Spleen (tissue), 11 donors: ENCODE results near the gene GNAZ. TPM values are rescaled to one million over a fixed set of nuclear protein-coding genes. Genes with fewer than 3 reads are reported as not detected.
A peak's percentile ranks its signal among the peaks of the same experiment; 100 is the strongest.

Experiments used
- DNase-seq: peaks from one replicate; pipeline ENCODE4 v3.0.0-alpha.2; 2020
- H3K27ac ChIP-seq, 8 donors: fragments of 200-600 bp; sonication (generic) in 7 of 8; 1 replicate in 4 of 8; 2 replicates in 4 of 8; pipeline versions ENCODE4 v1.5.0 to v1.8.0; 2016 to 2021; ENCODE audit warnings: inconsistent platforms in 4 of 8, mild to moderate bottlenecking in 4 of 8, moderate library complexity in 1 of 8
- H3K27me3 ChIP-seq, 7 donors: fragments of 200-600 bp; sonication (generic) in 6 of 7; replicated peaks in 1 of 7; 1 replicate in 4 of 7; 2 replicates in 3 of 7; pipeline versions ENCODE4 v1.5.0 to v1.8.0; 2016 to 2021; ENCODE audit warnings: inconsistent platforms in 3 of 7, mild to moderate bottlenecking in 1 of 7
- H3K36me3 ChIP-seq, 6 donors: fragments of 200-600 bp; sonication (generic) in 5 of 6; 1 replicate in 4 of 6; 2 replicates in 2 of 6; pipeline versions ENCODE4 v1.5.0 to v1.8.0; 2016 to 2021; ENCODE audit warnings: inconsistent platforms in 2 of 6
- H3K4me1 ChIP-seq, 6 donors: fragments of 200-600 bp; sonication (generic) in 5 of 6; 1 replicate in 3 of 6; 2 replicates in 3 of 6; pipeline versions ENCODE4 v1.5.0 to v1.8.0; 2016 to 2021; ENCODE audit warnings: inconsistent platforms in 3 of 6
- H3K4me3 ChIP-seq, 8 donors: fragments of 200-600 bp; sonication (generic) in 7 of 8; 1 replicate in 4 of 8; 2 replicates in 4 of 8; pipeline versions ENCODE4 v1.5.0 to v1.8.0; 2016 to 2021; ENCODE audit warnings: inconsistent platforms in 4 of 8, mild to moderate bottlenecking in 4 of 8, moderate library complexity in 2 of 8
- H3K9me3 ChIP-seq, 8 donors: fragments of 200-600 bp; sonication (generic) in 7 of 8; 1 replicate in 4 of 8; 2 replicates in 4 of 8; pipeline versions ENCODE4 v1.5.0 to v1.8.0; 2016 to 2021; ENCODE audit warnings: inconsistent platforms in 4 of 8
- CTCF ChIP-seq, 11 experiments: fragments of 200-600 bp in 7 of 11; fragments of 450-650 bp in 4 of 11; sonication (generic) in 4 of 11; IDR thresholded peaks in 8 of 11; conservative IDR thresholded peaks in 3 of 11; 1 replicate in 7 of 11; 2 replicates in 4 of 11; pipeline versions ENCODE4 v1.4.0 to v1.8.0; 2016 to 2021; ENCODE audit warnings: antibody characterized with exemption in 11 of 11, inconsistent platforms in 4 of 11, mild to moderate bottlenecking in 1 of 11
- POLR2A ChIP-seq, 3 donors: fragments of 450-650 bp; IDR thresholded peaks; one replicate each; pipeline ENCODE4 v1.5.1; 2017; ENCODE audit warnings: antibody characterized with exemption in 3 of 3, mild to moderate bottlenecking in 1 of 3
- POLR2AphosphoS5 ChIP-seq, 3 donors: sonication (generic); formaldehyde crosslinking; IDR thresholded peaks; one replicate each; pipeline ENCODE4 v1.5.1; 2017; ENCODE audit warnings: antibody characterized with exemption in 3 of 3
- WGBS, 5 donors: extraction: QIAGEN DNeasy Blood & Tissue Kit in 3 of 5; methylation state at CpG; one replicate each; pipeline versions ENCODE4 v1.1.5 to v1.1.7; 2013 to 2018; 5-methylcytosine and 5-hydroxymethylcytosine counted together
- intact Hi-C: fragments of 100-400 bp; cut with DNase I; formaldehyde crosslinking; loops from one replicate; pipeline ENCODE4 v1.15.0; 2023; ENCODE audit warnings: low total_unique reads
- polyA plus RNA-seq, 3 donors: library from polyadenylated mRNA; stranded (reverse); fragments of 200-250 nt; gene quantifications; one replicate each; pipeline ENCODE4 v1.2.1, GENCODE V29; 2013
- total RNA-seq, 7 donors: library from RNA; depleted of rRNA in 3 of 7; stranded (reverse); fragments of >200 nt in 3 of 7; fragmentation: NEBNext Ultra II Directional in 4 of 7; extraction: Animal tissue kit (Norgen Biotek cat#: 25700) in 4 of 7; gene quantifications; one replicate each; pipeline versions ENCODE4 v1.1.0 to v1.2.1, GENCODE V29; 2016 to 2021
- donor health status: healthy with polysubstance abuse.
- donor health status: DM: no; HTN: no; CAD: no; lungs with moderate emphysema.
- donor health status: DM: no; HTN: no; CAD: no.
- donor health status: Bipolar disorder and iron deficiency.
- donor health status: healthy.
- donor health status: DM: no; HTN: no; CAD: no.
- donor health status: DM: yes; HTN: yes; CAD: no.

GNAZ gene
- total and polyA plus RNA-seq, 10 donors = 2.3 to 11.8 (median 6.8) TPM

DNA sequence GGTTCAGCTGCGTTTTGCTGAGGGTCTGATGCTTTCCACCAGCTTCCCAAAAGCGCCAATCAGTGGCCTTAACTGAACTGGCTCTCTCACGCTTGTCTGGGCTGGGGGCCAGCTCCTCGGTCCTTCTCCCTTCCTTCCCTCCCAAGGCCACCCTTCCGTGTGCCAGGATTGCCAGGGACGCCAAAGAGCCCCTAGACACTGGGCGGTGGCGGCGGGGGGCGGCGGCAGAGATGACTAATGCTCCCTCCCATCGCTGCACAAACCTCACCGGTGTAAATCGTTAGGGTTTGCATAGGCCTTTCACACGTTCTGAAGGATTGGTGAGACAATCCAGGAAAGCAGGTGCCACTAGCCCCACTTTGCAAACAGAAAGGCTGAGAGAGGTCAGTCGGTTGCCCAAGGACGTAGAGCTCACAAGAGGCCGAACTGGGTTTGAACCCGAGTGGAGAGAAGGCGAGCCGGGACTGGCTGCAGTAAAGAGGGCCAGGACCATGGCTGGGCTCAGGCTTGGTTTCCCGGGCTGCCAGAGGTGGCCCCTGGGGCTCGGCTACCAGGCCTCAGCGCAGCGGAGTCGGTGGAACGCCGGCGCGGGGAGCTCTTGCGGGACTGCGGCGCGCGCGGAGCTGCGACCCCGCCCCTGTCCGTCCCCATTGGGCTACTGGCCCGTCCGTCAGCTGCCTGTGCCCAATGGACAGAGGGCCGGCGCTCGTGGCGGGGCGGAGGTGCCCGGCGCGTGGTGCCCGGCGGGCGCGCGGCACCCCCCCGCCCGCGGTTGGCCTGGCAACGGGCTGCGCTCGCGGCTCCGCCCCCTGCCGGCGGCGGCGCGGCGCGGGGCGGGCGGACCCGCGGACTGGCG is 589 bp upstream of the GNAZ start:
- H3K27ac ChIP-seq = peak overlapping the region in 6 of 8 donors; percentile 47 to 65 (median 60)
- 3 to 10% (median 7%) methylated on average over 7 to 74 of the region's 74 CpGs for whole genome bisulfite sequencing, 5 donors
- DNase-seq = peak; percentile 94
- no peaks in the 10 kb centered on the region for H3K36me3 ChIP-seq
- intact Hi-C loops = no loop called here
- no peaks in the 10 kb centered on the region for H3K9me3 ChIP-seq
- TF ChIP-seq POLR2AphosphoS5 (IDR thresholded peaks at IDR 0.05) = peak in 2 of 3 donors; percentile 45 to 47
- TF ChIP-seq CTCF (IDR thresholded peaks at IDR 0.05 in 8 of 11, conservative IDR thresholded peaks at IDR 0.05 in 3 of 11) = no peak
- peaks cover 8 to 39% (median 21%) of the 10 kb centered on the region in 6 donors for H3K4me1 ChIP-seq
- H3K27me3 ChIP-seq = peaks cover 0 to 37% (median 4%) of the 10 kb centered on the region in 7 donors
- H3K4me3 ChIP-seq = peak overlapping the region; percentile 47 to 82 (median 58)

DNA sequence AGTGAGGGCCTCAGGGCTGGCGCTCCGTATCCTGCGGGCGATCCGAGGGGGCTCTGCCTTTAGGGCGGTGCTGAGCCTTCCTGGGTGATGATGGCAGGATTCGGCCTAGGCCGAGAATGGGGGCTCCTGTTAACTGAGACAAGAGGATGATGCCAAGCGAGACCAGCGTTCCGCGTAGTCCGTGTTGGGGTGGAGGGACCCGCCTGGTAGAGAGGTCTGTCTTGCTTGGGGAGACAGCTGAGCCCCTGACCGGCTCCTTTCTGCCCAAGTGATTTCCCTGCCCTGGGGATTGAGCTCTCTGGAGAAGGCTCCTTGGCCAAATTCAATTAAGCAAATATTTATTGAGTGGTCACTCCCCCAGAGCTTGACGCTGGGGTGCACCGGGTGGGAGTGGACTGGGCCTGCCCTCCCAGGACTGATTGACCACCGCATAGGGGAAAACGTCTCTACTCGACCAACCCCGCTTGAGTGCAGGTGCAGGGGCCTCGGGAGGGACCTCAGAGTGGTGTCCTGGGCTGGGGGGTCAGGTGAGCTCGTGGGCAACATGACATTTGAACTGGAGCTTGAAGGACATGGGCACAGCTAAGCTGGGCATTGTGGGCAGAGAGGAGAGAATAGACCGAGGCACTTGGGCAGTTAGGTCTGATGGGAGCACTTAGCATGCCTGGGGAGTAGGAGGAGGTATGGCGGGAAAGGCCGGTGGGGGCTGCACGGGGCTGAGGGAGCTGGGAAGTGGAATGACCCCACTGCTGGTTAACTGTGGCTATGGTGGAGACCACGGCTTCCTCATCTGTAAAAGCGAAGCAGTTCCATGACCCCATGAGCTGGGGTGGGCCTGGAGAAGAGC is 1.1 kb downstream of the GNAZ start:
- Histone ChIP-seq H3K4me3 (peak overlapping the region in 5 of 8 donors; percentile 55 to 82 (median 64)), H3K36me3 (no peaks in the 10 kb centered on the region), H3K9me3 (no peaks in the 10 kb centered on the region), H3K4me1 (peaks cover 8 to 54% (median 29%) of the 10 kb centered on the region in 6 donors), H3K27me3 (peaks cover 0 to 37% (median 4%) of the 10 kb centered on the region in 7 donors), H3K27ac (no peak overlapping the region)
- WGBS, 5 donors = 55 to 78% (median 61%) methylated on average over 21 to 29 of the region's 29 CpGs
- DNase-seq = peak; percentile 75
- intact Hi-C loops = no loop called here
- no peak for TF ChIP-seq POLR2AphosphoS5 (IDR thresholded peaks at IDR 0.05)
- TF ChIP-seq CTCF (IDR thresholded peaks at IDR 0.05 in 8 of 11, conservative IDR thresholded peaks at IDR 0.05 in 3 of 11) = no peak
- TF ChIP-seq POLR2A (IDR thresholded peaks at IDR 0.05) = no peak

GRCh38 chr22:23072077-23072910 is 2.0 kb downstream of the GNAZ start:
- DNase-seq = peak; percentile 69
- no peaks in the 10 kb centered on the region for H3K9me3 ChIP-seq
- H3K4me3 ChIP-seq = no peak overlapping the region
- WGBS, 5 donors = 87 to 95% (median 92%) methylated on average over 11 of the region's 11 CpGs
- H3K27ac ChIP-seq = no peak overlapping the region
- H3K4me1 ChIP-seq = peaks cover 8 to 60% (median 34%) of the 10 kb centered on the region in 6 donors
- intact Hi-C loops = no loop called here
- TF ChIP-seq CTCF (IDR thresholded peaks at IDR 0.05 in 8 of 11, conservative IDR thresholded peaks at IDR 0.05 in 3 of 11) (no peak), POLR2AphosphoS5 (IDR thresholded peaks at IDR 0.05) (no peak)
- H3K36me3 ChIP-seq = no peaks in the 10 kb centered on the region
- peaks cover 0 to 37% (median 4%) of the 10 kb centered on the region in 7 donors for H3K27me3 ChIP-seq
